Pulmonary artery endothelial cell (primary cell): ENCODE results near the gene COQ7. TPM values are rescaled to one million over a fixed set of nuclear protein-coding genes. Genes with fewer than 3 reads are reported as not detected.

Experiments
- DNase-seq: peaks from one replicate; pipeline ENCODE4 v3.0.0-alpha.2; 2011; ENCODE audit warnings: low read depth, low spot score
- total RNA-seq: library from RNA; depleted of rRNA; stranded (reverse); fragments of >200 nt; gene quantifications from 2 replicates; pipeline ENCODE4 v1.2.3, GENCODE V29; 2014

COQ7 gene
- total RNA-seq, 1 donor from 2014 or later = 23.8 TPM

DNA sequence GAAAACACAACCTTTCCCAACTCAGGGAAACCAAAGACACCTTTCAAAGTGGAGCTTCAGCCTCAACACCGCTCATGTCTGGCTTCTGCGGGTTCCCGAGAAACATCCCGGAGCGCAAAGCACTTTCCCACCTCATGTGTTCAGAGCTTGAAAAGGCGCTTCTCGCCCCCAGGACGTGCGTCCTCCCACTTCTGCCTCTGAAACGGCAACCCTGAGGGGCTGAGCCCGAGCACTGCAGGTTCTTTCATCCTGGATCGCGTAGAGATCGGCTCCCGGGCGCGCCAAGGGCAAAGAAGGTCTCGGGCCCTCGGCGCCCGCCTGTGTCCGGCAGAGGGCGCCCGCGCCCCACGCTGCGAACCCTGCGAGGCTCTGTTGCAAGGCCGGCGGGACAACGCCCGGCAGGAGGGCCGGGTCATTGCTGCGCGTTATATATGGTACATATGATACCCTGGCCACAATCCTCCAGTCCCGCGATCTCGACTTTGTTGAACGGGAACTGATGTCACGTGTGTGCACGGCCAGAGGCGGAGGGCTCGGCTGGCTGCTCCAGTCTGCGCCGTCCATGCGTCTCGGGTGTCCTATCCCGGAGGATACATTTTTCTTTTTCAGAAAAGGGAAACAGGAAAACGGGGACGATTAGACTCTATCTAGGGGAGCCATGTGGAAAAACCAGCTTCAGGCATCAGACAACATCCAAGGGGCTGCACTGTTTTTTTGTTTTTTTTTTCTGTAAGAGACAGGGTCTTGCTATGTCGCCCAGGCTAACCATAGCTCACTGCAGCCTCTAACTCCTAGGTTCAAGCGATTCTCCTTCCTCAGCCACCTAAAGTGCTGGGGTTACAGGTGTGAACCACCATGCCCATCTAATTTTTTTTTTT is 19.1 kb downstream of the COQ7 start:
- peak; percentile 78 for DNase-seq

- DNase-seq = no peak
These were observed 21.0 kb downstream of the COQ7 start for GRCh38 chr16:19088341-19088916.

- no peak for DNase-seq
These were observed 22.1 kb downstream of the COQ7 start for GRCh38 chr16:19089410-19089955.

- no peak for DNase-seq
These were observed 23.5 kb downstream of the COQ7 start for GRCh38 chr16:19090916-19091315.

DNA sequence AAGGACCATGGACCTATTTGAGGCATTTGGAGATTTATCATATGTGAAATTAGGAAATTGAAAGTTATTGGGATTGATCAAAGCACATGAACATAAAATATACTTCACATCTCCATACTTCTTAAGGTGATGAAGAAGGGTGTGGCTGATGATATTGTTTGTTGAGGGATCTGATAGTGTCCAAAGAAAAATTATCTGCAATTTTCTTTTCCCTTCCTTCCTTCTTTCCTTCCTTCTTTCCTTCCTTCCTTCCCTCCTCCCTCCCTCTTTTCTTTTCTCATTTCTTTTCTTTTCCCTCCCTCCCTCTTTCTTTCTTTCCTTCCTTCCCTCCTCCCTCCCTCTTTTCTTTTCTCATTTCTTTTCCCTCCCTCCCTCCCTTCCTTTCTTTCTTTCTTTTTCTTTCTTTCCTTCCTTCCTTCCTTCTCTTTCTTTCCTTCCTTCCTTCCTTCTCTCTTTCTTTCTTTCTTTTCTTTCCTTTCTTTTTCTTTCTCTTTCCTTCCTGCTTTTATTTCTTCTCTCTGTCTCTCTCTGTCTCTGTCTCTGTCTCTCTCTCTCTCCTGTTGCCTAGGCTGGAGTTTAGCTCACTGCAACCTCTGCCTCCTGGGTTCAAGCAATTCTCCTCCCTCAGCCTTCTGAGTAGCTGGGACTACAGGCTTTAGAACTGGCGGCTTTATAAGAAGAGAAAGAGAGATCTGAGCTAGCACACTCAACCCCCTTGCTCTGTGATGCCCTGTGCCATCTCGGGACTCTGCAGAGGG is 25.4 kb downstream of the COQ7 start:
- DNase-seq = no peak

GRCh38 chr16:19093631-19094541 is 26.5 kb downstream of the COQ7 start:
- no peak for DNase-seq

DNA sequence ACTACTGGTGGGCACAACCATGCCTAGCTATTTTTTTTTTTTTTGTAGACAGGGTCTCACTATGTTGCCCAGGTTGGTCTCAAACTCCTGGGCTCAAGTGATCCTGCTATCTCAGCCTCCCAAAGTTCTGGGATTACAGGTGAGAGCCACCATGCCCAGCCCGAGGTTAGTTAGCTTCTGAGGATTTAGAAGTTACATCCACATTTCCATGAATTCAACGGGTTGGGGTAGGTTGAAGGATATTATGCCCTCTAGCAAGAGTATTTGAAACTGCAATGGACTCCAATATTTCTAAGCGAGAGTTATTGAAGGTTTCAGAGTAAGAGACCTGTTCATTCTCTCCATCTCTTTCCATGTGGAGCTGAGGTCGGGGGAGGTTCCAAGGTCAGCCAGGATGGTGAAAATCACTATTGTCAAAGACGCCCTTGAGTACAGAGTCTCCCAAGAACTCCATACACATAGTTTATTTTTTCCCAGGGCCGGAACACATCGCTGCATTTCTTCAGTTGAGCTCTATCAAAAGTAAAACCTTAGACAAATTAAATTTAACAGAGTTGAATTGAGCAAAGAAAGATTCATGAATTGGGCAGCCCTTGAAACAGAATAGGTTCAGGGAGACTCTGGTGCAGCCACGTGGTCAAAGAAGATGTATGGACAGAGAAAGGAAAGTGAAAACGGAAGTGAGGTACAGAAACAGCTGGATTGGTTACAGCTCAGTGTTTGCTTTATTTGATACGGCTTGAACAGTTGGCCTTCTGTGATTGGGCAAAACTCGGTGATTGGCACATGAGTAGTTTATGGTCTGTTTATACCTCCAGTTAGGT is 27.3 kb downstream of the COQ7 start:
- no peak for DNase-seq

DNA sequence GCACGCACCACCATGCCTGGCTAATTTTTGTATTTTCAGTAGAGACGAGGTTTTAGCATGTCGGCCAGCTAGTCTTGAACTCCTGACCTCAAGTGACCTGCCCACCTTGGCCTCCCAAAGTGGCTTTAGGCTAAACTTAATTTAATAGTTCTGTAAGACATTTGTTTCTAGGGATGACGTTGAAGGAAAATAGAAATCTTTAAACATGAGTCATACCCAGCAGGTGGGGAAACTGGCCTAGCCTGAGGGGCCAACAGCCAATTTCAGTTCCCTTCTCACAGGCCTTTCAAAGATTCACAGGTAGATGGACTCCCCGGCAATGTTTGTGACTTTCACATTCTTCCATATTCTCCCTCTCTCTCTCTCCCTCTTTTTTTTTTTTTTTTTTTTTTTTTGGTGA is 28.2 kb downstream of the COQ7 start:
- no peak for DNase-seq

DNA sequence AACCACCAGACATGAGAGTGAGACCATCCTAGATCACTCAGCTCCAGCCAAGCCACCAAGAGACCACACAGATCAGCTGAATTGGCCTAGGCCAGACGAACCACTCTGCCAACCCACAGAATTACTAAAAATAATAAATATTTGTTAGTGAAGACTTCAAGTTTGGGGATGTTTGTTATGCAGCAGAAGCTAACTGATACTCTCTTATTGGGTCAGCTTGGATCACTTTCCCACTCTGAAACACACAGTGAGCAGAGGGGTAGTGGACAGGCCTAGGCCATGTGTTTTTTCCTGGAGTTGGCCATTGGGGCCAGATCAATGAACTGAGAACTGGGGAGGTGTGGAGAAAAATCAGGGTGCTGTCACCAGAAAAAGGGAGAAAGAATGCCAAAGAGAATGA is 30.8 kb downstream of the COQ7 start:
- DNase-seq = no peak

DNA sequence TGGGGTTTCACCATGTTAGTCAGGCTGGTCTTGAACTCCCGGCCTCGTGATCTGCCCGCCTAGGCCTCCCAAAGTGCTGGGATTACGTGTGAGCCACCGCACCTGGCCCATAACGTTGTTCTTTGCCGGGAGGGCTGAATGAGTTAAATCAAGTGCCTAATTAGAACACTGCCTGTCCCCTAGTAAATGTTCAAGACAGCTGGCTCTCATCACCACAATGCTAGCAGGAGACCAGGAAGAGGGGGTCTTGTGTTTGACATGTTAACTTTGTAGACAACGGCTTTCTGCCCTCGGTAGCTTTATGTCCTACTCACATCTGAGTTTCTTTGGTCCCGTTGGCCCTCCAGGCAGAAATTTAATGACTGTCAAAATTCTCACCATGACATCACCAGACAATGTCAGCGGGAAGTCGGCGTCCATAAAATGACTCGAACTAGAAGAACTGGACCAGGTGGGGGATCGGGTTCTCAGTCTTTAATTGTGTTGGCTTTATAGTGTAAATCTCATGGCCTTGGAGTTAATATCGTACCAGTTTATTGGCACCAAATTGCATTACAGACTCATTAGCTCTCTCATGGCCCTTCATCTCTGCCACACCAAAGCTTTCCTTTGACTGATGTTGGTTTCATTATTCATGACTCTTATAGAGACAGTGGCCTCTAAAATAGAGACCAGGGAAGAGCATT is 34.9 kb downstream of the COQ7 start:
- DNase-seq = no peak

DNA sequence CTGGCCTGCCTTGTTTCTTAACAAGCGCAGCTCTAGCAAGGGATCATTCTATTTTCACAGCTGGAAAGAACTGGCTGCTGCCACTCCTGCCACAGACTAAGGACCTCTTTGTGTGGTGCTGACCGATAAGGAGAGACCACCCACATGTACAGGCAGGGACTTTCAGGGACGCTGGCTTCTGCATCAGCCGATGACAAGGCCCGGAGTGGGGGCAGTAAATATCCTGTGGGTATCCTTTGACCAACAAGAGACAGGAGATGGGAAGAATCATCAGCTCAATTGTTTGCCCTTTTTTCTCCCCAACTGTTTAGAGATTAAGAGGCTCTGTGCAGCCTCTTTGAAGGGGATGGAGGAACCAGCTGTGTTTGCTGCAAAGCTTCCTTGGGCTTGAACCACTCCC is 37.2 kb downstream of the COQ7 start:
- DNase-seq = no peak

GRCh38 chr16:19105131-19105530 is 37.7 kb downstream of the COQ7 start:
- no peak for DNase-seq

GRCh38 chr16:19105891-19106624 is 38.6 kb downstream of the COQ7 start:
- DNase-seq = no peak

DNA sequence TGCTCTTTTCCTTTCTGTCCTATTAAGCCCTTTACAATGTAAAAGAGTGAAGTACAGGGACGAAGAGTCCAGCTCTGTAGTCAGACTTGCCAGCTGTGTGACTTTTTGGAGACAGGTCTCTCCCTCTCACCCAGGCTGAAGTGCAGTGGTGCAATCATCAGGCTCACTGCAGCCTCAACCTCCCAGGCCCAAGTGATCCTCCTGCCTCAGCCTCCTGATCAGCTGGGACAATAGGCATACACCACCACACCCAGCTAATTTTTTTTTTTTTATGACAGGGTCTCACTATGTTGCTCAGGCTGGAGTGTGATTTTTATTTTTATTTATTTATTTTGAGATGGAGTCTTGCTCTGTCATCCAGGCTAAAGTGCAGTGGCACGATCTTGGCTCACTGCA is 39.2 kb downstream of the COQ7 start:
- DNase-seq = no peak

DNA sequence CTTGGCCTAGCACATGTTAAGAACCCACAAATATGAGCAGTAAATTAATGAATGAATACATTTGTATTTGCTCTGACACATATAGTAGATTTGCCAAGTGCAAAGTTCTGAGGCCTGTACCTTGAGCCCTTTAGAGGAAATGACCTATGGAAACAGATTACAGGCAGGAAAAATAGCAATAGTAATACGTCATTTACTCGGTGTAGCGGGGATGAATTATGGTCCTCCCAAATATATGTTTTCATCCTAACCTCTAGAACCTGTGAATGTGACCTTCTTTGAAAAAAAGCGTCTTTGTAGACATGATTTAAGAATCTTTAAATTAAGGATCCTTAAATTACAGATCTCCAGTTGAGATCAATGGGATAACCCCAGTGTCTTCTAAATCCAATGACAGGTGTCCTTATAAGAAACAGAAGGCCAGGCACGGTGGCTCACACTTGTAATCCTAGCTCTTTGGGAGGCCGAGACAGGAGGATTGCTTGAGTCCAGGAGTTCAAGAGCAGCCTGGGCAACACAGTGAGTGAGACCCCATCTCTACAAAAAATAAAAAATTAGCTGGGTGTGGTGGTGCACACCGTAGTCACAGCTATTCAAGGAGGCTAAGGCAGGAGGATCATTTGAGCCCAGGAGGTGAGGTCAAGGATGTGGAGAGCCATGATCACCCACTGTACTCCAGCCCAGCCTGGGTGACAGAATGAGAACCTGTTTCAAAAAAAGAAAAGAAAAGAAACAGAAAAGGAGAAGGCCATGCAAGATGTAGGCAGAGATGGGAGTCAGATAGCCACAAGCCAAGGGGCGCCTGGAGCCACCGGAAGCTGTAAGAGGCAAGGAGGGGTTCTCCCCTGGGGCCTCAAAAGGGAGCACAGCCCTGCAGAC is 41.2 kb downstream of the COQ7 start:
- DNase-seq = no peak

DNA sequence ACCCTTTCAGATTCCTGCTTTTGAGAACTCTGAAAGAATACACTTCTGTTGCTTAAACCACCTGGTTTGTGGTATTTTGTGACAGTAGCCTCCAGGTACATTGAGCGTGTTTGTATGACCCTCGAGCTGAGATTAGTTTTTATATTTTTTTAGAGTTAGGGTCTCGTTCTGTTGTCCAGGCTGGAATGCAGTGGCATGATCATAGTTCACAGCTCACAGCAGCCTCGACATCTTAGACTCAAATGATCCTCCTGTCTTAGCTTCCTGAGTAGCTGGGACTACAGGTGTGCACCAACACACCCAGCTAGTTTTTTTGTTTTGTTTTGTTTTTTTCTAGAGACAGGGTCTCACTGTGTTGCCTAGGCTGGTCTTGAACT is 41.9 kb downstream of the COQ7 start:
- DNase-seq = no peak

DNA sequence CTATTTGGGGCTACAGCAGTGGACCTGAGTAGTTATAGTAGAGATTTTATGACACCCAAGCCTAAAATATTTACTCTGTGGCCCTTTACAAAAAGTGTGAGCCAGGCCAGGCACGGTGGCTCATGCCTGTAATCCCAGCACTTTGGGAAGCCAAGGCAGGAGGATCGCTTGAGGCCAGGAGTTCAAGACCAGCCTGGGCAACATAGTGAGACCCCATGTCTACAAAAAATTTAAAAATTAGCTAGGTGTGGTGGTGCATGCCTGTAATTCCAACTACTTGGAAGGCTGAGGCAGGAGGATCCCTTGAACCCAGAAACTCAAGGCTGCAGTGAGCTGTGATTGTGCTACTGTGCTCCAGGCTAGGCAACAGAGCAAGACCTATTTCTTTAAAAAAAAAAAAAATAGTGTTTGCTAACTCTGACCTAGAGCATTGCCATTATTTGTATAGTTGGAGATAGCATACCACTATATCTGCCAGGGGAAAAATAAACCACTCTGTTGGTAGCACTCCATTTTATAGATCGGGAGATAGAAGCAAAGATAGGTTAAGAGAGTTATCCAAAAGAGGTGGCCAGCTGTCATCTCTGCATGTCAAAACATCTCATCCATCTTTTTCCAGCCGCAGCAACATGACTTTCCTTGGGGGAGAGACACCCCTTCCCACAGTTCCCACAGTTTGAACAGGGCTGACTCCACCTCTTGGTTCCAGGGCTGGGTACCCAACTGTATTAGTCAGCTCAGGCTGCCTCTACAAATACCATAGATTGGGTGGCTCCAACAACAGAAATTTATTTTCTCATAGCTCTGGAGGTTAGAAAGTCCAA is 43.3 kb downstream of the COQ7 start:
- no peak for DNase-seq
